Activated CD4-positive, CD25-positive, alpha-beta regulatory T cell treated with anti-CD3 and anti-CD28 coated beads, Interleukin-2, amount 50 U/mL, for 16 hours (primary cell): ENCODE data around the gene MIPOL1.
"Not testable (repeated sequence)": the region's sequence is repeated elsewhere in the genome, so short reads cannot be mapped to it uniquely, and the experiment has no call there.

Experiments used
- DNase-seq: peaks from one replicate; pipeline ENCODE4 v3.0.0-alpha.2; 2020; ENCODE audit warnings: low read depth, low spot score

Gene MIPOL1

DNA sequence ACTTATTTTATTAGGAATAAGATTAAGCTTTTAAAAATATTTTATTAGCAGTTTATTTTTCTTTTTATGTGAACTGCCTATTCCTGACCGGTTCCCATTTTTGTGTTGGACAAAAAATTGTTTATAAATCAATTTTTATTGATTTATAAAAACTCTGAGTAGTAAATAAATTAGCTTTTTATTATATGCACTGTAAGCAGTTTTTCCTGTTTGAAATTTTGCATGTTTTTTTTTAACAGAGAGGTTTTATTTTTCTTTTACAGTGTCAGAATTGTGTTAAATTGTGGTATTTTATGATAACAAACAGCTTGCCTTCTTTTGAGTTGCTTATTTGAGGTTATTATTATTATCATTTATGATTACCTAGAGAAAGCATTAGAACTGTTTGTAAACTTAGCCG is 329.3 kb downstream of the MIPOL1 start:
- no peak for DNase-seq

DNA sequence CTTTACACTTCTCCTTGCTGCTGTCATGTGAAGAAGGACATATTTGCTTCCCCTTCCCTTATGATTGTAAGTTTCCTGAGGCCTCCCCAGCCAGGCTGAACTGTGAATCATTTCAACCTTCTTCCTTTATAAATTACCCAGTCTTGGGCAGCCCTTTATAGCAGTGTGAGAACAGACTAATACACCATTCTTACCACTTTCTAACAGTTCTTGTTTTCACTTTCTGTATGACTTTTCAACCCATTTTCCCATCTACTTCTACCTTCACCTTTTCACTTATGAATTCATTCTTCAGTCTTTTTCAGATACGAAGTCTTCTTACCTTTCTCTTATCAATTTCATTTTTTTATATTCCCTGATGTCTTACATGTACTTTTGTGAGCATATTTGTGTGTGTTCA is 342.3 kb downstream of the MIPOL1 start:
- DNase-seq, result no peak

DNA sequence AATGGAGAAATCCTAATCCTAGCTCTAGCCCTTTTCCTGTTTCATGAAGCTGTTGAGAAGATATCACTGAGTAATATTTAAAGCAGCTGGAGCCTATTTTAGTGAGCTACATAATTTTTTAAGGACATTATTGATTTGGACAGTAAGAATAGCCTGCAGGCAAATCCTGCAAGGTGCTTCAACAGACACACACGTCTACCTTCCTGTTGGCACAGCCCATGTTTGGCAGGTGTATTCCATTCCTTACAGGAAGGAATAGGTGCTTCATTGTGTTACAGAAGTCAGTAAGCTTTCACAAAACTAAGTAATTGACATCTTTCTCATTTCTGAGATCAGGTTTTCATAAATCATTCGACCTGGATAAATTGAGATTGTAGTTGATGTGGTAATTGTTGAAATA is 346.7 kb downstream of the MIPOL1 start:
- DNase-seq, result no peak

DNA sequence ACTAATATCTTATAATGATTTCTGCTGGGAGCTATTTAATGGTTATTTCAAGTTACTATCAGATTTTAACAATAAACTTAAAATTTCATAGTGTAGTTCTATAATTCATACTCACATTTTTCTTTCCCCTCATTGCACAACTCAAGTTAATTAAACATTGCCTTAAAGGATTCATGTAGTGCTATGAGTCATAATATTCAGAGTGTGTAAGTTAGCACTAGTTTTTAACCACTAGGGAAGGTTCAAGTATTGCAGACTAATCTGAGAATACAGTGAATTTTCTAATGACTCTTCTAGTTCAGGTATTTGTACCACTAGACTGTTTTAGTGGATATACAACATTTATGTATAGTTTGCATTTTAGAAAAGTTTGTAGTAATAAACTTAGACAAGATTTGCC is 347.4 kb downstream of the MIPOL1 start:
- DNase-seq, result no peak

DNA sequence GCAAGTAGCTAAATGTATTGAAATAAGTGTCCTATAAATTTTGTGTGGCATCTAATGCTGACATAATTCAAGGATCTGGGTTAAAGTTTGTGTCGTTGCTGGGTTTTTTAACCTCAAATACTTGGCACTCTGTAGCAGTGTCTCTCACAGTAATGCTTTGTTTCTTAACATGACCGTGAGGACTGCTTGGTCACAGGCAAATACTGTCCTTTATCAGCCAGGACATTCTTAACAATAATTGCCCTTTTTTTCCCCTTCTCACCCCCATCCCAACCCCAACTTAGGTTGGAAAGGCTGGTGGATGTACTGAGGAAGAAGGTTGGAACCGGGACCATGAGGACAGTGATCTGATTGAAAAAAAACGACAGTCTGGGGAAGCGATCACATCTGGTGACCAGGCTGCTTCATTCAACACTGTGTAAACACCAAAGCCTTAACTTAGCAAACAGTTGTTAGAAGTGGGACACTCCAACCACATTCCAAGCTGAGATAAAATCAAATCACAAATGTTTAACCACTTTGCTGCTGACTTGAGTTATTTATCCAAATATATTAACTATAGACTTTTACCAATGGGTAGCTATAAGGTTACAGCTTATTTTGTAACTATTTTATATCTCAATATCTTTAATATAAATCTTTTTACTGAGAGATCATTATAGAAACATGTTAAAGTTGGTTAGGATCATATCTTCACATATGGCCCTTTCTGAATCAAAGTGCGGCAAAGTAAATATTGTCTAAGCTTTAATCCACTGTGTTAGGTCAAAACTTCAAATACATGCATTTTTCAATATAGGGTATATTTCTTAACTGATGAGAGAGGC is 349.1 kb downstream of the MIPOL1 start:
- no peak for DNase-seq

DNA sequence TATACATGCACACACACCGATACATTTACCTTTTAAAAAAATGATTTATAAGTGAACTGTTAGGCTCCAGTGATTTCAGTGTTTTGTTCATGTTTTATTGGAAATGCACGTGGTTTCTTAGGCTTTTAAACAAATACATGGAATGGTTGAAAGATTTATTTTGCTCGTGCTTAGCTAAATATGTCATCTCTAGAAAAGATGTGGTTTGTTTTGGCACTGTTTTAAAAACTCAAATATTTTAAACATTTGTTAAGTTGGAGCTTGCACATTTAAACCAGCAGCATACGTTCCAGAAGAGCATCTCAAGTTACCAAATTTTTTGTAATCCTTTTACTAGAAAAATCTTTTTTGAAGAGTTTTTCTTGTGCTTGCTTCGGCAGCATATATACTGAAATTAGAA is 352.8 kb downstream of the MIPOL1 start:
- DNase-seq, result no peak

DNA sequence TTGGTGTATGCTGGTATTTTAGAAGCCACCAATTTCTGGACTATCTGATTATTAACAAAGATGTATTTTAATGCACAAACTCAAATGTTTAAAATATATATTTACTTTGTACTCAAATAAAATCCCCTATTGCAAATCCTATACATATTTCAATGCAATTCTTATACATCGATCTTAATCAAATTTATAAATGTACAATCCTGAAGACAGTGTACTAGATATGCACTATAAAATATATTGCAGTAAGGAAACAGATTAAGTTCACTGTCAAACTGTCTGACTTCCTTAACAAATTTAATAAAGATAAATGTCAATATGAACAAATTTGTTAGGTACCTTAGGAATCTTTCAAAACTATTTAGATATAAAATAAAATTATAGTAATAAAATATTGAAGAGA is 353.4 kb downstream of the MIPOL1 start:
- no peak for DNase-seq

DNA sequence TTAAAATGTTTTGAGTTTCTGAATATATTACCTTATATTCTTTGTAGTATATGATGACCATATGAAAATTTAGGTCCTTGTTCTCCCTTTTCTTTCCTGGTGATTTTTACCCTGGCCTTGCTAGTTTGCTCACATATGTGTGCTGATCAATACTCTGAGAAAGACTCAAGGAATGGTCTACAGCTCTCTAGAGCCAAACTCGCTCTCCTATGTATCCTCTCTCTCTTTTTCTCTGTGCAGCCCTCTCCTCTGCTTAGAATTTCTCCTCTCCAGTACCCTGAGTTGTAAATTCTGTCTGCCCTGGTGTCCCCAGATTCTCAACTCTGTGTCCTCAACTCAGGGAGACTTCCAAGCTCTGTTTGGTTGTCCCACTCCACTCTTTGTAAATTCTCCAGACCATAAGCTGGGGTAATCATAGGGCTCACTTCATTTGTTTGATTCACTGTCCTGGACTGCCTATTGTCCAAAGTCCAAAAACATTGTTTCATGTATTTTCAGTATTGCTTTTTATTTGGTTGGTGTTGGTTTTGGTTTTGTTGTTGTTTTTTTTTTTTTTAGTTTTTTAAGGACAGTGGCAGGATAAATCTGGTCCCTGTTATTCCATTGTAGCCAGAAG is 356.3 kb downstream of the MIPOL1 start:
- no peak for DNase-seq

DNA sequence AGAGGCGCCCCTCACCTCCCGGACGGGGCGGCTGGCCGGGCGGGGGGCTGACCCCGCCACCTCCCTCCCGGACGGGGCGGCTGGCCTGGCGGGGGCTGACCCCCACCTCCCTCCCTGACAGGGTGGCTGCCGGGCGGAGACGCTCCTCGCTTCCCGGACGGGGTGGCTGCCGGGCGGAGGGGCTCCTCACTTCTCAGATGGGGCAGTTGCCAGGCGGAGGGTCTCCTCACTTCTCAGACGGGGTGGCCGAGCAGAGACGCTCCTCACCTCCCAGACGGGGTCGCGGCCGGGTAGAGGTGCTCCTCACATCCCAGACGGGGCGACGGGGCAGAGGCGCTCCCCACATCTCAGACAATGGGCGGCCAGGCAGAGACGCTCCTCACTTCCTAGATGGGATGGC is 357.9 kb downstream of the MIPOL1 start:
- not testable (repeated sequence) for DNase-seq

DNA sequence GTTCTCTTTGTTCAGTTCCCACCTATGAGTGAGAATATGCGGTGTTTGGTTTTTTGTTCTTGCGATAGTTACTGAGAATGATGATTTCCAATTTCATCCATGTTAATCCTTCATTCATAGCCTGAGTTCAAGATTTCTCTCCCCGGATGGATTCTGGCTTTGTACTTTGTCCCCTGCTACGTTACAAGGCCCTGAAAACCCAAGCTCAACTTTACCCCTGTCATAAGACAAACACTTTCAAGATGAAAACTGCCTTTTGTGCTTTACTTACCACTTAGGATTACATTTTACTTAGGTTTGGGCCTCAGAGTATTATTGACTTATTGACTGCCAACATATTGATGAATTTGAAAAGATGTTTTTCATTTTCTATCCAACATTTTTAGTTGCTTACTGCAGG is 361.0 kb downstream of the MIPOL1 start:
- no peak for DNase-seq

DNA sequence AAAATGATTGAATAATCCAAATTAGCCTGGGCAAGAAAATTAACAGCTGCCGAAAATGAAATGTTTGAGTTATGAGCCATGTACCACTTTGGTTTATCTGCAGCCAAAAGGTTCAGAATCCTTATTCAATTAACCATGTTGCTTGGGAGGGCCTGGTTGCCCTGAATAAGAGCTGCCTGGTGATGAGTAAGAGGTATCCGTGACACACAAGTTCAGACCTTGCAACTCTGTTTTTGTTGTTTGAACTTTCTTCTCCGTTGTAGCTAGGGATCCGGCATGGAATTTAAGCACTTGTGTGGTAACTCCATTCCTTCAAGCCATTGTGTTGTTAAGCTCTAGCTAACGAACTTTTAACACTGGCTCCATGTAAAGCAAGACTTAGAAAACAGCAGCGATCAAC is 361.6 kb downstream of the MIPOL1 start:
- DNase-seq, result no peak

DNA sequence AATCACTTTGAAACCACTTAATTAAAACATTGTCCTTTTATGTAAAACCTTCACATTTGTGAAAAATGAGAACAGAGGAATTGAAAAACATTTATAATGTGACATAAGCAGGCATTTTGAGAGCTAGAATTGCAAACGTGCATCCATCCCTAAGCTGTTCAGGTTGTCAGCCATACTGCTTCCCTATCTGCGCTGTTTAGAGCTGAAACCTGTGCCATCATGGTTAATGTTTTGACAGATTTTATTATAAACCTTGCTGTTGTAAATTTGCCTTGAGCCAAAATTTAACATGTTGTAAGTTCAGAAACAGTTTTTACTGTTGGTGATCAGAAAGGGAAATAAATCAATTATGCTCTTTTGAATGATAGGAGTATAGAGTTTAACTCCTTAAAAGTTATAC is 365.5 kb downstream of the MIPOL1 start:
- DNase-seq, result no peak

DNA sequence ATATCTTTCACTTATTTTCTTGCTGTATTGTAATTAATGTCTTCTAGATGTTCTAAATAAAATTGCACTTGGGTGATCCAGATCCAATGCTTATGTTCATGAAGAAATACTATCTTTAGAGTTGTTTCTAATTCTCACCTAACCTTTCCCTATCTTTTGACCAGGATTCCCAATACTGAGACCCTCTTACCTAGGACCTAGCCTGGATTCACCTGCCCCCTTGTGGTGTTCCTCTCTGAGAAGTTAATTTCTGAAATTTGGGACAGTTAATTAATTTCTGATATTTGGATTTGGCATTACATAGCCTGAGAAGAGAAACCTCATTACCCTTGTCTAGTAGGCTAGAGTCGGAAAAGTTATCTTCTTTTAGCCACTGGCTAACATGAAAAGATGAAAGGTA is 367.8 kb downstream of the MIPOL1 start:
- DNase-seq, result no peak

DNA sequence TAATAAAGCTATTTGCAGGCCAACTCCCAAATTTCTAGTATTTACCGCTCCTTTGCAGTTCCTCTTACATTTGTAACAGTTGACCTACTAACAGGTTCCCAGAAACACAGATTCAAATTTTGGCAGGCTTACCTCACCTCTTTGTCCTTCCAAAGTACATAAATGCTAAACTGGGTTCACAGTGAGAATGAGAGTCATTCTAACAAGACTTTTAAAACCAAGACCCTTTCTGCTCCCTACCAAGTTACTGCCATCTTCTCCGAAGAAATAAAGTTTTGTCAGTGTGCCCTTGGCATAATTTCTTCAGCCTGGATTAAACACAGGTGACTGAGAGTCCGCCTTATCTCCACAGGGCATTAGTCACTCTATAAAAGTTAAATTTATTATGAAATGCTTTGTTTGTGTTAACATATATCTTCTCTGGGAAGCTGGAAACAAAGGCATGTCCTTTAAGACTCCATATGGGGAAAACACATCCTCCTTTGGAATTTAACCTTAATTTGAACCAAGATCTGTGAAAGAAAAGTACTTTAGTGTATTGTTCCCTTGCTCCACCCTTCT is 369.2 kb downstream of the MIPOL1 start:
- no peak for DNase-seq

DNA sequence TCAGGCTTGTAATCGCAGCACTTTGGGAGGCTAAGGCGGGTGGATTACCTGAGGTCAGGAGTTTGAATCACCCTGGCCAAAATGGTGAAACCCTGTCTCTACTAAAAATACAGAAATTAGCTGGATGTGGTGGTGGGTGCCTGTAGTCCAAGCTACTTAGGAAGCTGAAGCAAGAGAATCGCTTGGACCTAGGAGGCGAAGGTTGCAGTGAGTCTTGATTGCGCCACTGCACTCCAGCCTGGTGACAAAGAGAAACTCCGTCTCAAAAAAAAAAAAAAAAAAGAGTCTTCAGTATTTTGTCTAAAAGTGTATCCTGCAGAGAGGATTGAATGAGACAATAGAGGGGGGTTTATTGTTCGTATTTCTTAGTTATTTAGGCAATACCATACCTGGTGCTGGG is 372.0 kb downstream of the MIPOL1 start:
- DNase-seq, result no peak

DNA sequence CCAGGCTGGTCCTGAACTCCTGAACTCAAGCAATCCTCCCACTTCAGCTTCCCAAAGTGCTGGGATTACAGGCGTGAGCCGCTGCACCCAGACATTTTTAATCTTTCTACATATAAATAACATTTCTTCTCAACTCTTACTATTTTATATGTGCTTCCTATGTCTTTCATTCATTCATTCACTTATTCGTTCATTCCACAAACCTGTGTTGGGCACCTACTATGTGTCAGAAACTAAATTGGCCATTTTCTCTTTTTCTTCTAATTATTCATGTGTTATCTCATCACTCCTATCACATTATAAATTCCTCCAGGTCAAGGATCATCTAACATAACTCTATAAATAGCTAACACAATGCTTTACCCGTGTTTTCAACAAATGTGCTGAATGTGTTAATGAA is 373.7 kb downstream of the MIPOL1 start:
- DNase-seq, result no peak

DNA sequence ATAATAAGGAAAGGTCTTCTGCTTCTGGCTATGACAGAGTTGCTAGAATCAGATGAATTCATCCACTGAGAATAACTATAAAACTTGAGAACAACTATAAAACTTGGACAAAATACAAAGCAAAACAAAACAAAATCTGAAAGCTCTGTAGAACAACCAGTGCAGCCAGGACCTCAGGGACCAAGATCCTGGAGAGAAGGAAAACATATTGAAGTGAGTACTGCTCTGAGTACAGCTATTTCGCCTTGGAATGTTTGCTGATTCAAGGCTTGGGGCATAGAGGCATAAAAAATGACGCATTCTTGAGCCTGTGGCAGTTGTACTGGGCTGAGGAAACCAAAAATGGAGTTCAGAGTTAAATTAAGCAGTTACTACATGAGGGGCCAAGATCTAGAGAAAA is 375.6 kb downstream of the MIPOL1 start:
- no peak for DNase-seq

DNA sequence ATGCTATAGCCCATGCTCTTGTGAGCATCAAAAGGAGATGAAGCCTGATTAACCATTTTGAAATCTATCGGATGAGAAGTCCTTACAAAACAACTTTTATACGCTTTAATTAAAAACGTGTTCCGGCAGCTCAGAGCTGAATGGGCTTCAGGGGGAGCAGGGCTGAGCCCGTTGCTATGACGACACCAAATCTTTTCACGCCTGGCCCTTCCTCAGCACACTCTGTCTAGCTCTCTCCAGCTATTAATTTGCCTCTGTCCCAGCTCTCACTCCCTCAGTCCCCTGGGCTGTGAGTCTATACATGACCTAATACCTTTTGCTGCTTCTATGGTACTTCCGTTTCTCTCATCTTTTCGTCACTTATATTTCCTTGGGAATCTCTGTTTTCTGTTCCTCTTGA is 381.5 kb downstream of the MIPOL1 start:
- no peak for DNase-seq

DNA sequence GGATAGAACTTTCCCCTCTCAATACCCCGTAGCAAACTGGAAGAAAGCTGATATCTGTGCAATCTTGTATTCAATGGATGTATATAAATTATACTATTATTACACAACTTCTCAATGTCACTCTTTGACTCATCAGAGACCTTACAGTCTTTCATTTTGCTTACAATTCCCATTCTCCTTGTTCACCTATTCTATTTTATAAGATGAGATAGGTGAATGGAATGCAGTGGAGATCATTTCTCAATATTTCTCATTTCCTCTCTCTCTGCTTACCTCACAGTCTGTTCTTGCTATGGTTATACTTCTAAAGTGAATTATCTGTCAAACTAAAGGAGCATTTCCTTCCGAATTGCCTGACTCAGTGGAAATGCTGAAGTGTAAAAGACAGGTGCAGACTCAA is 382.4 kb downstream of the MIPOL1 start:
- no peak for DNase-seq

DNA sequence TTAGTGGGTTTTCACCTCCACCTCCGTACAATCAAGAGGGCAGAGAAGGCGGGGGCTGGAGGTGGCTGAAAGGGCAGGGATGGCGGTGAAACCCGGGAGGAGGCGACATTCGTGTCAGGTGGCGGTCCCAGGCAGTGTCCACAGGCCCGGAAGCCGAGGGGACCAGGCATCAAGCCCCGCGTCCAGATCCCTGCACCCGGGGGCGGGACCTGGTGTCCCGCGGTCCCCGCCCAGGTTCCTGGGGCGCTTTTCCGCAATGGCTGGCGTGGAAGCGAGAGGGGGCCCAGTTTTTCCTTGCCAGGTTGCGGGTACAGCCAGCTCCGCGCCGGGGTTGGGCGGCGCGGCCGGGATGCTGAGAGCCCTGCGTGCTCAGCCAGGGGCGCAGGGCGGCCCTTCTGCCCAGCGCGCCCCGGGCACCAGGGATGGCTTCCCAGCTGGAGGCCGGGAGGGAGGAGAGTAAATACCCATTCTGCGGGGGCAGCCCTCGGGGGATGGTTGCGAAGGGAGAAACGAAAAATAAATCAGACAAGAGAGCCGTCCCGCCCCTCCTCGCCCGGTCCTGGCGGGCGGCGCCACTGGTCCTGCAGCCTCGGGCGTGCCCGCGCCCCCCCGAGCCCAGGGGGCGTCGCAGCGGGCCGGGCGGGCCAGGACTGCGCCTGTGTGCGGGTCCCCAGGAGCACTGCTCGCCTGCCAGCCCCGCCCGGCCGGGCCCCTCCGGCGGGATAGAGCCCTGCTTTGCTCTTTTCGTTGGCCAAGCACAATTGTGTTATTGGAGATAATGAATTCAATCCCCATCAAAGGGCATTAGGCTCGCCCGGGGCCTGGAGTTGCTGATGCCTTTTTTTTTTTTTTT is 385.8 kb downstream of the MIPOL1 start:
- DNase-seq, result no peak

DNA sequence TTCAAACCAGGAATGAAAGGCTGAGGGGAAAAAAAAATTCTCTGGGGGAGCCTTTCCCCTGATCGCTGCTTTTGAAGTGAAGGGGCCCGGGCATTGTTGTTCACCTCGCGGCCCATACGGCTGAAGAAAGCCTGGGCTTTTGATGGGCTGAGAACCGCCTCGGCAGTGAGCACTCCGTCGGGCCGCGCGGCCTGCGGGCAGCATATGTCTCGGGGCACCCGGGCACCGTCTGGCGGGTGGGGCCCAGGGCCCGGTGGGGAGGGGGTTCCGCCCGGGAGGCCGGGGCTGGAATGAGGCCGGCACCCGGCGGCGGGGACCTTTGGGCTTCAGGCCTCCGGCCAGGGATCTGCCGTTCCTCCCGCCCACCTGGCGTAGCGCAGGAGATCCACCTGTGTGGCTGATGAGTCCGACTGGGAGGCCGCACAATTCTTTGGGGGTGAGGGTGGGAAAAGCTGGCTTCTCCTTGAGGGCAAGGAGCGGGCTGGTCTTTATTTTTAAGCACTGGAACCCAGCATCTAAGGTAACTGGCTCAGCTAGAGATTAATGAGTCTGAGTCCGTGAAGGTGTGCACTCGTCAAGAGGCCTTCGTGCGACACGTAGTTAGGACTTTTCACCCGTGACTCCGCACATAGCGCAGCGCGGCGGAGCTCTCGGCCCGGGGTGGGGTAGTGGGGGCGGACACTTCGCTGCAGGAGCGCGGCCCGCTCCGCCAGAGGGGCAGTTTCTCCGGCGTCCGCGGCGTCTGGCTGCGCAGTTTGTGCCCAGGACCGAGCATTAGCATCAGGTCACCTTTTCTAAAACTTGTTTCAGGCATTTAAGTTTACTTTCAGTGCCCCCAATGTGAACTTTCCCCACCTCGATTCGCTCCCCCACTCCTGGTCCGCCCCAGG is 386.7 kb downstream of the MIPOL1 start:
- no peak for DNase-seq
